T follicular helper cell (primary cell): ENCODE data around the gene DNAJC16.
"Not testable (repeated sequence)": the region's sequence is repeated elsewhere in the genome, so short reads cannot be mapped to it uniquely, and the experiment has no call there.

Source experiments
- DNase-seq: peaks from one replicate; pipeline ENCODE4 v3.0.0-alpha.2; 2020; ENCODE audit warnings: low read depth

Gene DNAJC16

DNA sequence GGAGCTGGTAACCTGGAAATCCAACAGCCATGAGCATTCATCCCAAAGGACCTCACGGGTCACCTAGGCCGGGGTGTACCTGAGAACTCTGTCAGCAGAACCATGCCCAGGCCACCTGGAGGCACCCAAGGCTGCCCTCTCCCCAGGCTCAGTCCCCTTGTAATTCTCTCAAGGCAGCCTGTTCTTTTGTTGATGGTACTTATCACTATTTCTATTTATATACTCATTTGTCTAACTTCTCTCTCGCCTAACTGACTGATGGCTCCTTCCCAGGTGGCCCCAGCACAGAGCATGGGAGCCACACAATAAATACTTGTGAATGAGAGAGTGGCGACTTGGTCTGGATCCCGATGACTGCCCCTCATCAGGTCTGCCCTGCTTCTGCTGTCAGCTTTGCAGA, 19.4 kb upstream of the DNAJC16 start:
- no peak for DNase-seq

DNA sequence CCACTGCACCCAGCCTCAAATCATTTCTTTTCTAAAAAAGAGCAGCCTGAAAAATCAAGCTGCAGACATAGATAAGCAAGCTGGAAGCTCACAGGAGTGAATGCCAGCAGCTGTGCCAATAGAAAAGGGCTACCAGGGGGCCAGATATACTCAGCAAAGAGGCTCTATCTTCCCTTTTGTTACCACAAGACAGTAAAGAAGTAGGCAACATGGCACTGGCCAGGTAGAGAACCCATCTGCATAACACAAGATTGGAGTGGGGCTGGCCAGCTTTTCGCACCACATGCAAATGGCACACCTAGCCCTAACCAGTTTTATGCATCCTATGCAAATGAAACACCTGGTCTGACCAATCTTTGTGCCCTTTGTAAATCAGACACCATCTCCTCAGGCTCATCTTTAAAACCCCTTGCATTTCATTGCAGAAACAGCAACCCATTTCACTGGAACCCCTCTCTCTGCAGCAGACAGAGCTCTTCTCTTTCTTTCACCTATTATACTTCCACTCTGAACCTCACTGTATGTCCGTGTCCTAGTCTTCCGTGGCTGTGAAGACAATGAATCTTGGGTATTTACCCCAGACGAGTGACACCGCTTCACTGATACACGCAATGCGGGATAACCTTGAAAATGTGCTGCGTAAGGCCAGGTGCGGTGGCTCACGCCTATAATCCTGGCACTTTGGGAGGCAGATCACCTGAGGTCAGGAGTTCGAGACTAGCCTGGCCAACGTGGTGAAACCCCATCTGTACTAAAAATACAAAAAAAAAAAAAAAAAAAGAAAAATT, 17.8 kb upstream of the DNAJC16 start:
- no peak for DNase-seq

DNA sequence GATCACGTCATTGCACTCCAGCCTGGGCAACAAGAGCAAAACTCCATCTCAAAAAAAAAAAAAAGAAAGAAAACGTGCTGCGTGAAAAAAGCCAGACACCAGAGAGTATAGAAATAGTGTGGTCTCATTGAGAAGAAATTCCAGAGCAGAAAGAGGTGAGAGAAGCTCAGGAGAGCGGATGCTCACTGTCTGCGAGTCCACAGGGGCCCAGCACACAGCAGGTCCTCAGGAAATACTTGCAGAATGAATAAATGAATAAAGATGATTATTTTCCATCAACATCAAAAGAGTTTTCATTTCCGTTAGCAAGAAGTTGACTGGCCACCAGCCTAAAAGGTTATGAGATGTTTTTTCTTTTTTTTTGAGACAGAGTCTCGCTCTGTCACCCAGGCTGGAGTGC, 17.1 kb upstream of the DNAJC16 start:
- no peak for DNase-seq

DNA sequence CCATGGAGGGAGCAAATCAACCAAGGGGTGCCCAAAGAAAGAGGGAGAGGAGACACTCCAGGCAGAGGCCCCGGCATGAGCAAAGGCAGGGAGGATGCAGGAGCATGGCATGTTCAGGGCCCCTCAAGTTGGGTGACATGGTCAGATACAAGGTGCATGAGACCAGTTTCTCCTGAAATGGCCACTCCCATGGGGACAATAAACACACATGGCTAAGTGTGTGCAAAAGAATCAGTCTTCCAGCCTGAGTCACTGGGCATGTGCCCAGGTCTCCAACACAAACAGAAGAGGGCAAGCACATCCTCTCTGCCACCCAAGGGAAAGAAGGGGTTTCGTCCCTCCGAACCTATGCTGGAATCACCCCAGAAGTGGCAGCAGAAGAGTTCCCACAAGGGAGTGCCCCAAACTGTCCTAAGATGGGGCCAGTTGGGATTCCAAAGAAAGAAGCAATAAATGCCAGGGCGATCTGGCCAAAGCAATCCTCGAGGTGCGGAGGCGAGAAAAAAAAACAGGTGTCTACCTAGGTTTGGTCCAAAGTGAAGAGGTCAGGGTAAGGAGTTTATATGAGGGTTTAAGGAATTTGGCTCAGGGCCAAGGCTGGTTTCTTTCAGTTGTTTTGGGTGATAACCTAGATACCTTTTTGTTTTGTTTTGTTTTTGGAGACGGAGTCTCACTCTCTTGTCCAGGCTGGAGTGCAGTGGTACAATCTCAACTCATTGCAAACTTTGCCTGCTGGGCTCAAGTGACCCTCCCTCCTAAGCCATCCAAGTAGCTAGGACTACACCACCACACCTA, 15.8 kb upstream of the DNAJC16 start:
- DNase-seq, result no peak

DNA sequence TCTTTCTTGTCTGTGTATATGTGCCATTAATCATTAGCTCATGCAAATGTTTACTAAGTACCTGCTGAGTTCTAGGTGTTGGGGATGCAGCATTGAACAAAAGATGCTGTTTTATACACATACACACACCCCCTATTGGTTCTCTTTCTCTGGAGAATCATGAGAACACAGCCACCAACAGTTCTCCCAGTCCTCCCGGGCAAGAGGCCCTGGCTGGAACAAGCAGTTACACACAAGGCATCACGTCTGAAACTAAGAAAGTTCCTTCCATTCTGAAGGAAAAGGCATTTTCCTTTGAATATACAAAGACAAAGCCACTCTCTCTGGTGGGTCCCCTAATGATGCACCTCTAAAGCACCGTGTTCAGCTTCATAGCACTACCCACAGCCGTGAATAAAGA, 13.5 kb upstream of the DNAJC16 start:
- no peak for DNase-seq

DNA sequence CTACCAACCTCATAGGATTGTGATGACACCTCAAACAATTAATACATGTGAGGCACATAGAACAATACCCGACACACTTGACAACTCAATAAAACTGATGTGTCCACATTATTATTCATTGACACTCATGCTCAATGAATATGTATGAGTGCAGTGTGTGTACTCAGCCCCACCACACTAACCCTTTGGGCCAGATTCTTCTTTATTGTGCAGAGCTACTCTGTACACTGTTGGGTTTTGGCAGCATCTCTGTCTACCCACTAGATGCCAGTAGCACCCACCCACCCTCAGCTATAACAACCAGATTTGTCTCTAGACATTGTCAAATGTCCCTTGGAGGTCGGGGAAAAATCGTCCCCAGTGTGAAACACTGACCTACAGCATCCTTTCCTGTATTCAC, 12.7 kb upstream of the DNAJC16 start:
- no peak for DNase-seq

DNA sequence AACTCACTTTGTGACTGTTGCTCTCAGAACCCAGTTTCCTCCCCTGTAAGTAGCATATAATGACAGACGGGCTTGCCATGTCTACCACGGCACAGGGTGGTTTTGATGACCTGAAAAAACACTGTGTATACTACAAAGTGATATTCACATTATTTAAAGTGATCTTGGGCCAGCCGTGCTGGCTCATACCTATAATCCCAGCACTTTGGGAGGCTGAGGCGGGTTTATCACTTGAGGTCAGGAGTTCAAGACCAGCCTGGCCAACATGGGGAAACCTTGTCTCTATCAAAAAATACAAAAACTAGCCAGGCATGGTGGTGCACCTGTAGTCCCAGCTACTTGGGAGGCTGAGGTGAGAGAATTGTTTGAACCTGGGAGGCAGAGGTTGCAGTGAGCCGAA, 12.1 kb upstream of the DNAJC16 start:
- DNase-seq, result not testable (repeated sequence)

DNA sequence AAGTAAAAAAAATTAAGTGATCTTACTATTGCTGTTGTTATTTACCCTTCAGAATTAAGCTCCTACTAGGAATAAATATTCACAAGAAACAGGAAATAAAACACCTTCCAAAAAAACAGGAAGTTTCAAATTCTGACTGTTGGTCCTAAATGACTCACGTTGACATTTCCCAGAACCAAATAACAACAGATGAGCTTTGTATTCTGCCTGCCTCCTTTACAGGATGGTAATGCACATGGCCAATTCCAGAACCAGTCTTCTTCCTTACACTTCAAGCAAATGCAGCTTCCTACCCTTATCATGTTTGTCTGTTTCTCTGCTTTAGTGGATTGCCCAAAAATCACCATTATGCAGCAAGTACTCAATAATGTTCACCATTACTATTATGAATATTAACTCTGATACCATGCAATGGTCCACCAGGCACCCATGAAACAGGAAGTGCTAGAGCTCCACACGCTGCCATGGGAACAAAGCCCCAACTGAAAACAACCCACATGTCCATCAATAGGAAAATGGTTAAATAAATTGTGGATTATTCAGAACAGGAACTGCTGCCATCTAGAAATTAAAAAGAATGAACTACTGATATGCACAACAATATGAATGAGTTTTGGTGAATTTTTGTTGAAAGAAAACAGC, 11.5 kb upstream of the DNAJC16 start:
- DNase-seq, result no peak

DNA sequence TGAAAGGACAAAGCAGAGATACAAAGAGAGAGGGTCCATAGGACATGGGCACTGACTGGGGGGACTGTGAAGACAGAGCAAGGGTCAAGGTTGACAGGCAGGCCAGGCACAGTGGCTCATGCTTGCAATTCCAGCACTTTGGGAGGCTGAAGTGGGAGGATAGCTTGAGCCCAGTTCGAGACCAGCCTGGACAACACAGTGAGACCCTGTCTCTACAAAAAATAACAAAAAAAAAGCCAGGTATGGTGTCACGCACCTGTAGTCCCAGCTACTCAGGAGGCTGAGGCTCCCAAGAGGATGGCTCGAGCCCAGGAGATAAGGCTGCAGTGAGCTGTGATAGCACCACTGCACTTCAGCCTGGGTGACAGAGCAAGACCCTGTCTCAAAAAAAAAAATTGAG, 7.0 kb upstream of the DNAJC16 start:
- no peak for DNase-seq

DNA sequence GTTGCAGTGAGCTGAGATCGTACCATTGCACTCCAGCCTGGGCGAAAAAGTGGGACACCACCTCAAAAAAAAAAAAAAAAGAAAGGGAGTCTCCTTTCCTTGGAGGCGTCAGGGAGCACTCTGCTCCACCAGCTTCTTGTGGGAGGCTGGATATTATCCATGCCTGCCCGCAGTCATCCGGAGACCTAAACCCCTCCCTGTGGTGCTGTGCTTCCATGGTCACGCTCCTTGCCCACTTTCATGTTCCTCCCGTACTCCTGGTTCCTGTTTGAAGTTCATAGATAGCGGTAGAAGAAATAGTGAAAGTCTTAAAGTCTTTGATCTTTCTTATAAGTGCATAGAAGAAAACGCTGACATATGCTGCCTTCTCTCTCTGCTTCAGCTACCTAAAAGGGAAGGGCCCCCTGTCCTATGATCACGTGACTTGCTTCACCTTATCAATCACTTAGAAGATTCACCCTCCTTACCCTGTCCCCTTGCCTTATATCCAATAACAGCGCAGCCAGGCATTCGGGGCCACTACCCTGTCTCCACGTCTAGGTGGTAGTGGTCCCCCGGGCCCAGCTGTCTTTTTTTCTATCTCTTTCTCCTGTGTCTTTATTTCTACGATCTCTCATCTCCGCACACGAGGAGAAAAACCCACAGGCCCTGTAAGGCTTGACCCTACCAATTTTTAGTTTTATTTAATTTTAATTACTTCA, 5.3 kb upstream of the DNAJC16 start:
- DNase-seq, result not testable (repeated sequence)

DNA sequence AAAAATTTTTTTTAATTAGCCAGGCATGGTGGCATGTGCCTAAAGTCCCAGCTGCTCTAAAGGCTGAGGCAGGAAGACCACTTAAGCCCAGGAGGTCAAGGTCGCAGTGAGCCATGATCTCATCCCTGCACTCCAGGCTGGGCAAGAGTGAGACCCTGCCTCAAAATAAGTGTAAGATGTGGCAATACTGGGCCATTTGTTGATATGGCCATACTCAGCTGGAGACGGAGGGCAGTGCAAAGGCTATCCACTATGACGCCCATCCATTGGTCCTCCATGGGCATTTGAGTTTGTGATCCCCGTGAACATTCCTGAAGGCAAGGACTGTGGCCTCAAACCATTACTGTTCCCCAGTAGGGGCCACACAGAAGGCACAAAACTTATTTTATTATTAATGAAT, 4.1 kb upstream of the DNAJC16 start:
- no peak for DNase-seq

DNA sequence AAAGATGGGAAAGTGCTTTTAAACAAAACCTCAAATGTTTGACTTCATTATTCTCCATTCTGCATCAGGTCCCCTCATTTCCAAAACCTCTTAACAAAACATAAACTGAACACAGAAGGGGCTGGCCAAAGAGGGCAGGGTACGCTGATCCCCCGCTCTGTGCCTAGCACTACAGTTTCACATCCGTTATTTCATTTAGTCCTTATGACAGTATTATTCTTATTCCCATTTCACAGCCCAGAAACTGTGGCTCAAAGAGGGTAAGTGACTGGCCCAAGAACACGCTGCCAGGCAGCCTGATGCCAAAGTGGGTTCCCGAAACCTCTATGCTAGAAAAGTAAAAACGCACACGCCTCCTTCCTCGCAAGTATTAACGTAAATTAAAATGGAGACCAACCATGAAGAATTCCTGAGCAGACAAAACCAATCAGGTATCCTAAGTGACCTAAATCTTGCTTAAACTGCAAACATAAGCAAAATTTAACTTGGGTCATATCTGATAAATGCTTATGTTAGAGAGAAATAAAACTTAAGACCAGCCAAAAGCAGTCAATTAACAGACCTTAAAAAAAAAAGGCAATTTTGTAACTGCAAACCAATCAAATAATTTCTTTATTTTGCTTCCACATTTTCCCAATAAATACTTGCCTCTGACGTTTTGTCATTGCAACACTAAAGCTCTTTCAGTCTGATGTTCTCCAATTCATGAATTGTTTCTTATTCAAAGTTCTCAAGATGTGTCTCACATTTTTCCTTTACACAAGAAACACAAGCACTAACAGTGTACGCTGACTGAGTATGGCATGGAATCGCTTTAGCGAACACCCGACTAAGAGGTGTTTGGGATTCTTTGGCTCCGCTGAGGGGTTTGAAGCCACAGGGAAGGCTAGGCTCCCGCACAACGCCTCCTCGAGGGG, 3.3 kb upstream of the DNAJC16 start:
- DNase-seq, result no peak

DNA sequence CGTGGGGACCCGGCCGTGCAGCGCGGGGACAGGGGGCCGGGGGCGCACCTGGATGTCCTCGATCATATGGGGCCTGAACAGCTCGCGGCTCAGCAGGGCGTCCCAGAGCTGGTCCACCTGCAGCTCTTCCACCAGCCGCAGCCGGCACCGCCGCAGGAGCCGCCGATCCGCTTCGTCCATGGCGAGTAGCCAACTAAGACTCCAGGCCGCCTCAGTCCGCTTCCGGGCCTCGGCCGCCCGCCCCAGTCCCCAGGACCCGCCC, 2.7 kb upstream of the DNAJC16 start, which contains the start of gene CASP9:
TSS of gene CASP9 (minus strand) at position 195 of the 262 bp plus-strand sequence. CDS start at position 180, 15 bp downstream.
- DNase-seq, result no peak

DNA sequence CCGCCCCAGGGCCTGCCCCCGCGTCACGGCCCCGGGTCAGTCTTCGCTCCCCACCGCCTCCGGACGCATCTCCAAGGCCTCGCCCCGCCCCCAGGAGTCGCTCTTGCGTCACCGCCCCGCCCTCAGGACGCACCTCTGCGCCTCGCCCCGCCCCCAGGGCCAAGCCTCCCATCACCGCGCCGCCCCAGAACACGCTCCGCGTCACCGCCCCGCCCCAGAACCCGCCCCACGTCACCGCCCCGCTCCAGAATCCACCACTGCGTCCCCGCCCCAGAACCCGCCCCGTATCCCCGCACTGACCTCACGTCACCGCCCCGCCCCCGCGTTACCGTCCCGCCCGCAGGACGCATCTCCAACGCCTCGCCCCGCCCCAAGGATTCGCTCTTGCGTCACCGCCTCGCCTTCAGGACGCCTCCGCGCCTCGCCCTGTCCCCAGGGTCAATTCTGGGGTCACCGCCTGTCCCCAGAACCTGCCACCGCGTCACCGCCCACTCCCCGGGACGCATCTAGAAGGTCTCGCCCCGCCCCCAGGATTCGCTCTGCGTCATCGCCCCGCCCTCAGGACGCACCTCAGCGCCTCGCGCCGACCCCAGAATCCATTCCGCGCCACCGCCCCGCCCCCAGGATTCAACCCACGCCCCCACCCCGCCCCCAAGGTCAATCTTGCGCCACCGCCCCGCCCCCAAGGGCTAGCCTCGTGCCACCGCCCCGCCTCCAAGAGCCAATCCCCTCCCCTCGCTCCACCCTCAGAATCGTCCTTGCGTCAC, 2.2 kb upstream of the DNAJC16 start:
- peak; percentile 100 for DNase-seq

DNA sequence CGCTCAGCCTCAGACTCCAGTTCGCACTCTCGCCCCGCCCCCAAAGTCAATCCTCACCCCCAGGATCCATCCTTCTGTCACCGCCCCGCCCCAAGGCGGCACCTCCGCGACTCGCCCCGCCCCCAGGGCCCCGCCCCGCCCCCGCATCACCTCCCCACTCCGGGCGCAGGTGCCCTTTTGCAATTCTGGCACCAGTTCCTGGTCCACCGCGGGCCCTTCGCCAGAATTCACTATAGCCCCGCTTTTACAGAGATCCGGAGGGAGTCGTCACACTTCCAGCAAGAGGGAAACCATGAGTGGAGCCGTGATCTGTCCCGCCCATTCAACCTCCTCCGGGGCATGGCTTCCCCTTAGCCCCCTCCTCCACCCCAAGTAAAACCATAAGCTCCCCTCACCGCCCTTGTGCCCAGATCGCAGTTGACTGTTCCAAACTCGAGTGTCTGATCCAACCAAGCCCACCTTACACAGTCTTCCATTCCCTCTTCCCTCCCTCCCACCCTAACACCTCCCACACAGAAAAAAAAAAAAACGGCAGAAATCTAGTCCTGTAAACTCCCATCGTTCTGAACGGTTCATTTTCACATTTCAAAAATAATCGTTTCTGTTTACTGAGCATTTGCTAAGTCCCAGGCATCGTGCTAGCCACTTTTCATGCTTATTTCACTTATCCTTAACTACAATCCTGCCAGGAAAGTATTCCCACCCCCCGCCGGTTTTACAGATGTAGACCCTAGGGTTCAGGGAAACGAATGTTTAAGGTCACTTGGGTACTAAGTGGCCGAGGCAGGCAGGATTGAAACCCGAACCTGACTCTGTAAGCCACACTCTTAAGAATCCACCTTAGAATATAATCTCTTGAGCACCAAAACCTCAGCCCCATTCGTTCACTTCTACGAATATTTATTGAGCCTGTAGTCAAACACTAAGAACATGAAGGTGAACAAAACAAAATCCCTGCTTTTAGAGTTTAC, 1.3 kb upstream of the DNAJC16 start:
- no peak for DNase-seq

DNA sequence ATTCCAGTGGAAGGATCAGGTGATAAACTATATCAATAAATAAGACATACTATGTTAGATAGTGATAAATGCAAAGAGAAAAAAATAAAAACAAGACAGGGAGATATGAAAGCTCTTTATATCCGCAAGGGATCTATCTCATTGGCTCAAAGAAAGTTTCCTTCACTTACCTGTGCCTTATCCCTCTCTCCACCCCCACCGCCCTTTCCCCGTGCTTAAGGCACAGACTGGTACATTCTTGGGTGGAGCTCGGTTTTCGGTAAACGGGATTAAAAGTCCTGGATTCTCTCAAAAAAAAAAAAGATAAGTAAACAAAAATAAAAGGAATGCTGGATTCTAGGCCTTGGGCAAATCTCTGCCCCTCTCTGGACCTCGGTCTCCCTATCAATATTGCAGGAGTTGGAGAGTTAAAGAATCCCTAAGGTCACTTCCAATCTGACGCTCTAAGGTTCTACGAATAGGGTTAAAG, 593 bp upstream of the DNAJC16 start:
- DNase-seq, result no peak

DNA sequence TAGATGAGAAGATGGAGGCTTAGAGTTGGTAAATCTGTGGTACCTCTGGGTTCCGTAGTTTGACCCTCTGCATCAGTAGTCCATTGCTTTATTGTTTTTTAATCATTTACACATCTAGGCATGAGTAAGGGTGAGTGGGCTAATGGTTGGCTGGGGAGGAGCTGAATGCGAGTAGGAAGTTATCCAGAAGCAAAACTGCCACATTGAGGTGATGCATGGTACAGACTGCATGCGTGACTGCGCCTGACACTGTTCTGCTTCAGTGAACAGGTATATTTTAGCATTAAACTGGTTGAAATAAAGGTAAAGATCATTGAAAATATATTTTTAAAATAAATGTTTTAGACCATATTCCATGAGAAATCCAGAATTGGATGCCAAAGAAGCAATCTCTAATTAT, 4.4 kb downstream of the DNAJC16 start:
- no peak for DNase-seq

DNA sequence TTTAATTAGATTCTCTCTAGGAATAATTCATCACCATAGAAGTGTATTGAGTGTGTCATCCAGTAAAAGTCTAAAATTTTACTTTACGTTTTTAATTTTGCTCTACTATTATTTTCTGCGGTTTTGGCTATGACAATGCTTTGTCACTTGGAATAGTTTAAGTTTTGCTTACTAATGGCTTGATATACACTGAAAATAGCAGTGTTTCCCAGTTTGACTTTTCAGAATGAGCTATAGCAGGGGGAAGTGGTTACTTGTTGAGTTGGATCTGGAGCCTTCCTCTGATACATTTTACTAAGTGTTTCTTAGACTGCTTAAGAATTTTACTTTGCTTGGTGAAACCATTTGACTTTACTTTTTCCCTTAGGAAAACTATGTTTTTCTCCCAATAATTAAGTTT, 5.0 kb downstream of the DNAJC16 start:
- no peak for DNase-seq

DNA sequence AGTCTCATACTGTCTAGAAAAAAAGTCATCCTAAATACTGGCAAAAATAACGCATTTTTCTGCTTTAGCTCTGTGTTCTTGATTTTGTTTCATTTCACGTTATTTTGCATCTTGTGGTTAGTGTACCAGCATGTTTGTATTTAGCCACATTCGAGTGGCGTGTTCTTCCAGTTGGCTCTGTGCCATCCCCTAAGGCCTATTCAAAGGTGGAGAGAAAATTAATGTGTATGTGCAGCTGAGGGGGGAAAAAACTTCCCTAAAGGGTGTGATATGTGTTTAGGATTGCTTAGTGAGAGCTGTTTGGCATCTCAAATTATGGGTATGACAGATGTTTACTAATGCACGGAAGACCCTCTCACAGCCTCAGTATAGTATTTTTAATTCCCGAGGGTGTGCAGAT, 12.1 kb downstream of the DNAJC16 start:
- no peak for DNase-seq
